ENCODE results near the gene MPP1. TPM values are rescaled to one million over a fixed set of nuclear protein-coding genes. Genes with fewer than 3 reads are reported as not detected.

MPP1 gene
- total RNA-seq, 2 experiments from 2014 or later = 1.2 to 3.5 TPM

DNA sequence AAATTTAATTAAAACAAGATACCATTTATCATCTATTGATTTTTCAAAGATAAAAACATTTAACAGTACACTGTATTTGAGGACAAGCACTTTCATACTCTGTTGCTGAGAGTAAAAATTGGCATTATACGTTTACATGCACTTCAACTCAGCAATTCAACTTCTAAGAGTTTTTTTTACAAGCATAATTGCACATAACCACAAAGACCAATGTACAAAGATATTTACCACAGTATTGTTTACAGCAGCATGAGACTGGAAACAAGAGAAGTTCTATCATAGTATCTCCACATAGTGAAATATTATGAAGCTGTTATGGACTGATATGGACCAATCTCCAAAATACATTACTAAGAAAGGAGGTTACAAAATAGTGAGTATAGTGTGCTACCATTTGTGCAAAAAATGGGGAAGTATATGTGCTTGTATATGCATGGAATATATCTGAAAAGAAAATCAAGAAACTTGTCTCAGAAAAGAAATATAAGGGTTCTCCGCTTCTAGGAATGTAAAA is 65.3 kb downstream of the MPP1 start:
- no peaks in the 10 kb centered on the region for H4K20me1 ChIP-seq (ENCODE audit: insufficient read depth, low read length)
- no peak overlapping the region for H3K4me2 ChIP-seq (ENCODE audit: low read length)
- H3K79me2 ChIP-seq (ENCODE audit: insufficient read depth, low read depth, low read length) = no peaks in the 10 kb centered on the region
- H3K36me3 ChIP-seq (ENCODE audit: insufficient read depth, low read length) = no peaks in the 10 kb centered on the region
- H3K9me3 ChIP-seq (ENCODE audit: low read length) = no peaks in the 10 kb centered on the region
- H3K4me3 ChIP-seq (ENCODE audit: low read depth, low read length, poor library complexity, severe bottlenecking) = no peak overlapping the region
- BruUV-seq (replicated peaks) = no TSS peak
- no peaks in the 10 kb centered on the region for H3K4me1 ChIP-seq (ENCODE audit: insufficient read depth, low read length, poor library complexity, severe bottlenecking)
- H3K27ac ChIP-seq (ENCODE audit: low read depth, low read length, poor library complexity, severe bottlenecking) = no peak overlapping the region
- CTCF ChIA-PET (ENCODE audit: unreplicated experiment) = no interaction called here
- POLR2A ChIA-PET = interaction anchor here (0.6 kb wide), 1 partner anchor 857 kb away, joined by 4 read pairs; no protein-coding TSS in a partner anchor
- no peak overlapping the region for H2AFZ ChIP-seq (ENCODE audit: low read length)
- TF ChIP-seq, protein P1, sequence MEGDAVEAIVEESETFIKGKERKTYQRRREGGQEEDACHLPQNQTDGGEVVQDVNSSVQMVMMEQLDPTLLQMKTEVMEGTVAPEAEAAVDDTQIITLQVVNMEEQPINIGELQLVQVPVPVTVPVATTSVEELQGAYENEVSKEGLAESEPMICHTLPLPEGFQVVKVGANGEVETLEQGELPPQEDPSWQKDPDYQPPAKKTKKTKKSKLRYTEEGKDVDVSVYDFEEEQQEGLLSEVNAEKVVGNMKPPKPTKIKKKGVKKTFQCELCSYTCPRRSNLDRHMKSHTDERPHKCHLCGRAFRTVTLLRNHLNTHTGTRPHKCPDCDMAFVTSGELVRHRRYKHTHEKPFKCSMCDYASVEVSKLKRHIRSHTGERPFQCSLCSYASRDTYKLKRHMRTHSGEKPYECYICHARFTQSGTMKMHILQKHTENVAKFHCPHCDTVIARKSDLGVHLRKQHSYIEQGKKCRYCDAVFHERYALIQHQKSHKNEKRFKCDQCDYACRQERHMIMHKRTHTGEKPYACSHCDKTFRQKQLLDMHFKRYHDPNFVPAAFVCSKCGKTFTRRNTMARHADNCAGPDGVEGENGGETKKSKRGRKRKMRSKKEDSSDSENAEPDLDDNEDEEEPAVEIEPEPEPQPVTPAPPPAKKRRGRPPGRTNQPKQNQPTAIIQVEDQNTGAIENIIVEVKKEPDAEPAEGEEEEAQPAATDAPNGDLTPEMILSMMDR (conservative IDR thresholded peaks at IDR 0.05; ENCODE audit: low read length) = no peak
- TF ChIP-seq EZH2phosphoT487 (IDR thresholded peaks at IDR 0.05; ENCODE audit: borderline replicate concordance, low read depth, low read length) = no peak
- intact Hi-C loops (cut with micrococcal nuclease; ENCODE audit: unreplicated experiment) = no loop called here
- H3K9me2 ChIP-seq (ENCODE audit: insufficient read depth, low read length) = no peaks in the 10 kb centered on the region
- no peak for DNase-seq (ENCODE audit: low spot score)

DNA sequence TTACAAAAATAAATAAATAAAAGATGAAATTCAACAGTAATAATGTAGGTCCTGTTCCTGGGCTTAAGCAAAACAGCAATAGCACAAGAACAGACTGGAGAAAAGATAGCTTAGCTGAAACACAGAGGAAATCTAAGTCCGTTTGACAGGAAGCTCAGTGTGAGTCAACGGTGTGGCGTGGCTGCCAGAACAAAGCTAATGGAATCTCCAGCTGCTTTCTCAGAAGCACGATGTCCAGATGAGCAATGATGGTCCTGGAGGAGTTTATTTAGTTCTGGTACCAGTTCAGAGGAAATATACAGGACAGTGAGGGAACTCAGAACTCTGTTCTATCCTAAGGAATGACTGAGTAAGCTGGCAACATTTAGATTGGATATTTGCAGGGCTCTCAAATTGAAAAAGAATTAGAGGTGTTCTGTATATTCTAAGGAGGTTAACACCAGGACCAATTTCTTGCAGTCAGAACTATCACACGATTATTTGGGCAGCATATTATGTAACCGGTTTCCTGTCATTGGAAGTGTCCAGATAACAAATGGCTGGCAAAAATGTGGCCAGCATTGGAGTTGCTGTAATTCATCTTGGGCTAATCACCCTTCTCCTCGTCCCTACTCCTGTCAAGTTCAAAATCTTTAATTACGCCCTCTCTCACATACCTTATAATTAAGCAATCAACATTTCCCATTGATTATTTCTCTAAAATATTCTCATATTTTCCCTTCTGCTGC is 67.1 kb downstream of the MPP1 start:
- H3K4me3 ChIP-seq (ENCODE audit: low read depth, low read length, poor library complexity, severe bottlenecking) = no peak overlapping the region
- H3K9me3 ChIP-seq (ENCODE audit: low read length) = no peaks in the 10 kb centered on the region
- no peaks in the 10 kb centered on the region for H4K20me1 ChIP-seq (ENCODE audit: insufficient read depth, low read length)
- no peaks in the 10 kb centered on the region for H3K79me2 ChIP-seq (ENCODE audit: insufficient read depth, low read depth, low read length)
- no peak overlapping the region for H2AFZ ChIP-seq (ENCODE audit: low read length)
- no peak overlapping the region for H3K27ac ChIP-seq (ENCODE audit: low read depth, low read length, poor library complexity, severe bottlenecking)
- H3K4me2 ChIP-seq (ENCODE audit: low read length) = no peak overlapping the region
- POLR2A ChIA-PET = interaction anchor here (0.6 kb wide), 1 partner anchor 66 kb away, joined by 3 read pairs; no protein-coding TSS in a partner anchor
- BruUV-seq (replicated peaks) = no TSS peak
- no peaks in the 10 kb centered on the region for H3K36me3 ChIP-seq (ENCODE audit: insufficient read depth, low read length)
- no peak for DNase-seq (ENCODE audit: low spot score)
- CTCF ChIA-PET (ENCODE audit: unreplicated experiment) = no interaction called here
- intact Hi-C loops (cut with micrococcal nuclease; ENCODE audit: unreplicated experiment) = no loop called here
- no peak for TF ChIP-seq EZH2phosphoT487 (IDR thresholded peaks at IDR 0.05; ENCODE audit: borderline replicate concordance, low read depth, low read length)
- TF ChIP-seq, protein P1 (conservative IDR thresholded peaks at IDR 0.05; ENCODE audit: low read length) = no peak
- H3K9me2 ChIP-seq (ENCODE audit: insufficient read depth, low read length) = no peaks in the 10 kb centered on the region
- H3K4me1 ChIP-seq (ENCODE audit: insufficient read depth, low read length, poor library complexity, severe bottlenecking) = no peaks in the 10 kb centered on the region

DNA sequence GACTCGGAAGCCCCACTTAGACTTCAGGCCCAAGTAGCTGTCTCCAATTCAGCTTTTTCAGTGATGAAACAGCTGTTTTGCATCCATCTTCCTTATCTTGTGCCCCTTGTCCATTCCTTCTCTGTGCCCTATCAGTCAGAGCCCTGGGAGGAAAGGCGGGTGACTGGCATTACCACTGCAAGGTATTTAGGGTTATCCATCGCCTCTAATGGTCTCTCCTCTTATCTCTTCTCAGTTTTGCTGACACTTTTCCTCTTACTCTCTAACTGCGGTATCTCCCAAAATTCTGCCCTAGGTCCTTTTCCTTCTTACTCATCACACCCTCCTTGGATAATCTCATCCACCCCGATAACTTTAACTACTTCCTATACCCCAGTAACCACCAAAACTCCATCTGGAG is 68.1 kb downstream of the MPP1 start:
- no peak for TF ChIP-seq EZH2phosphoT487 (IDR thresholded peaks at IDR 0.05; ENCODE audit: borderline replicate concordance, low read depth, low read length)
- TF ChIP-seq, protein P1 (conservative IDR thresholded peaks at IDR 0.05; ENCODE audit: low read length) = no peak
- Histone ChIP-seq H3K9me2 (ENCODE audit: insufficient read depth, low read length) (no peaks in the 10 kb centered on the region), H3K36me3 (ENCODE audit: insufficient read depth, low read length) (no peaks in the 10 kb centered on the region), H2AFZ (ENCODE audit: low read length) (no peak overlapping the region), H3K4me2 (ENCODE audit: low read length) (no peak overlapping the region), H4K20me1 (ENCODE audit: insufficient read depth, low read length) (no peaks in the 10 kb centered on the region), H3K9me3 (ENCODE audit: low read length) (no peaks in the 10 kb centered on the region), H3K79me2 (ENCODE audit: insufficient read depth, low read depth, low read length) (no peaks in the 10 kb centered on the region), H3K4me3 (ENCODE audit: low read depth, low read length, poor library complexity, severe bottlenecking) (no peak overlapping the region), H3K4me1 (ENCODE audit: insufficient read depth, low read length, poor library complexity, severe bottlenecking) (no peaks in the 10 kb centered on the region), H3K27ac (ENCODE audit: low read depth, low read length, poor library complexity, severe bottlenecking) (no peak overlapping the region)
- DNase-seq (ENCODE audit: low spot score) = no peak
- BruUV-seq (replicated peaks) = no TSS peak
- intact Hi-C loops (cut with micrococcal nuclease; ENCODE audit: unreplicated experiment) = no loop called here
- CTCF ChIA-PET (ENCODE audit: unreplicated experiment) = no interaction called here
- POLR2A ChIA-PET = no interaction called here
